HL-60/S4 treated with phorbol 12-myristate 13-acetate at 8.2 ng/mL for 4 days and 3 days (cell line): ENCODE data around the gene APOBEC3A.
"Not testable (repeated sequence)": the region's sequence is repeated elsewhere in the genome, so short reads cannot be mapped to it uniquely, and the experiment has no call there.

Experiments
- in situ Hi-C: fragments of 300-500 bp; cut with MboI; formaldehyde crosslinking; loops from 2 replicates; pipeline ENCODE4 v1.15.0; 2022; ENCODE audit warnings: low sequenced_read_pairs

The APOBEC3A gene

GRCh38 chr22:38977289-38977688, 19.9 kb downstream of the APOBEC3A start:
- in situ Hi-C loops: not testable (repeated sequence)

- in situ Hi-C loops: not testable (repeated sequence)
These were observed 23.2 kb downstream of the APOBEC3A start for GRCh38 chr22:38980587-38980986.

GRCh38 chr22:38981005-38981991, 23.9 kb downstream of the APOBEC3A start:
- in situ Hi-C loops: no loop called here

GRCh38 chr22:38981992-38982927, 24.9 kb downstream of the APOBEC3A start, which contains the start of gene APOBEC3B:
Gene APOBEC3B (plus strand): TSS chr22:38982347. CDS start chr22:38982454, 107 bp downstream.
- in situ Hi-C loops: no loop called here

GRCh38 chr22:38984224-38984623, 26.8 kb downstream of the APOBEC3A start:
- in situ Hi-C loops: no loop called here

GRCh38 chr22:38984784-38985757, 27.7 kb downstream of the APOBEC3A start:
- in situ Hi-C loops: not testable (repeated sequence)

GRCh38 chr22:38986629-38987028, 29.2 kb downstream of the APOBEC3A start:
- in situ Hi-C loops: no loop called here

GRCh38 chr22:38987171-38987895, 29.9 kb downstream of the APOBEC3A start:
- in situ Hi-C loops: no loop called here

GRCh38 chr22:38989466-38989865, 32.1 kb downstream of the APOBEC3A start:
- in situ Hi-C loops: no loop called here

- in situ Hi-C loops: not testable (repeated sequence)
These were observed 35.5 kb downstream of the APOBEC3A start for GRCh38 chr22:38992871-38993371.

GRCh38 chr22:38996105-38996504, 38.7 kb downstream of the APOBEC3A start:
- in situ Hi-C loops: no loop called here

- in situ Hi-C loops: no loop called here
These were observed 40.1 kb downstream of the APOBEC3A start for GRCh38 chr22:38997518-38997917.

GRCh38 chr22:39003165-39003638, 45.8 kb downstream of the APOBEC3A start:
- in situ Hi-C loops: loop anchor here (10.0 kb wide), 1 partner anchor 112 kb away; no protein-coding TSS in a partner anchor

- in situ Hi-C loops: loop anchor here (10.0 kb wide), 1 partner anchor 108 kb away; no protein-coding TSS in a partner anchor
These were observed 49.8 kb downstream of the APOBEC3A start for GRCh38 chr22:39007177-39007576.

GRCh38 chr22:39008271-39008850, 51.0 kb downstream of the APOBEC3A start:
- in situ Hi-C loops: loop anchor here (10.0 kb wide), 1 partner anchor 106 kb away; no protein-coding TSS in a partner anchor

- in situ Hi-C loops: no loop called here
These were observed 53.5 kb downstream of the APOBEC3A start for GRCh38 chr22:39010946-39011345.
